ENCODE results near the gene RBCK1. TPM values are rescaled to one million over a fixed set of nuclear protein-coding genes. Genes with fewer than 3 reads are reported as not detected.

The RBCK1 gene
- total and polyA plus RNA-seq, 12 donors = 55.2 to 339 (median 128) TPM

- Histone ChIP-seq H3K27me3 (no peaks in the 10 kb centered on the region), H3K27ac (no peak overlapping the region), H3K36me3 (replicated peaks in 1 of 2) (no peaks in the 10 kb centered on the region), H3K9me3 (replicated peaks in 1 of 3) (no peaks in the 10 kb centered on the region), H3K4me3 (no peak overlapping the region), H3K4me1 (replicated peaks in 1 of 2) (peaks cover 0 to 6% of the 10 kb centered on the region in 2 donors)
- peak; percentile 30 to 88 (median 72) for TF ChIP-seq CTCF (IDR thresholded peaks at IDR 0.05)
- no peak for TF ChIP-seq POLR2A (IDR thresholded peaks at IDR 0.05)
- WGBS, 4 donors = 58 to 65% (median 64%) methylated on average over 10 to 13 of the region's 13 CpGs
- intact Hi-C loops (cut with DNase I) = loop anchor here (5.0 kb wide), 2 partner anchors 70 to 105 kb away; no protein-coding TSS in a partner anchor
- peak; percentile 90 to 98 (median 97) for DNase-seq
Observed at GRCh38 chr20:362271-363254, 45.5 kb upstream of the RBCK1 start.

- intact Hi-C loops (cut with DNase I) = loop anchor here (5.0 kb wide), 2 partner anchors 69 to 104 kb away; no protein-coding TSS in a partner anchor
- H3K4me3 ChIP-seq = no peak overlapping the region
- TF ChIP-seq POLR2A (IDR thresholded peaks at IDR 0.05) (no peak), CTCF (IDR thresholded peaks at IDR 0.05) (no peak)
- peaks cover 0 to 6% of the 10 kb centered on the region in 2 donors for H3K4me1 ChIP-seq (replicated peaks in 1 of 2)
- H3K9me3 ChIP-seq (replicated peaks in 1 of 3) = no peaks in the 10 kb centered on the region
- peak in 1 of 7 donors; percentile 20 for DNase-seq
- H3K27me3 ChIP-seq = no peaks in the 10 kb centered on the region
- H3K36me3 ChIP-seq (replicated peaks in 1 of 2) = no peaks in the 10 kb centered on the region
- no peak overlapping the region for H3K27ac ChIP-seq
- 77 to 90% (median 86%) methylated on average over 8 to 13 of the region's 13 CpGs for WGBS, 4 donors
Observed at GRCh38 chr20:363319-364078, 44.6 kb upstream of the RBCK1 start.

- H3K4me1 ChIP-seq (replicated peaks in 1 of 2) = peaks cover 0 to 6% of the 10 kb centered on the region in 2 donors
- H3K9me3 ChIP-seq (replicated peaks in 1 of 3) = no peaks in the 10 kb centered on the region
- peak overlapping the region in 1 of 5 donors; percentile 4 for H3K27ac ChIP-seq
- 67 to 76% (median 74%) methylated on average over 9 of the region's 9 CpGs for WGBS, 4 donors
- H3K27me3 ChIP-seq = no peaks in the 10 kb centered on the region
- H3K4me3 ChIP-seq = no peak overlapping the region
- H3K36me3 ChIP-seq (replicated peaks in 1 of 2) = no peaks in the 10 kb centered on the region
- no peak for TF ChIP-seq CTCF (IDR thresholded peaks at IDR 0.05)
- intact Hi-C loops (cut with DNase I) = loop anchor here (5.0 kb wide), 2 partner anchors 67 to 102 kb away; no protein-coding TSS in a partner anchor
- DNase-seq = peak in 6 of 7 donors; percentile 57 to 73 (median 70)
Observed at GRCh38 chr20:364905-365794, 42.9 kb upstream of the RBCK1 start.

Data from adrenal gland (tissue), 12 donors.